GM21529 (cell line): ENCODE results near the gene SLC22A12.

Source experiments
- ATAC-seq: cut with Tn5 transposase; IDR thresholded peaks from one replicate; pipeline ENCODE4 v1.9.1; 2021; ENCODE audit not compliant: unreplicated experiment

The SLC22A12 gene

DNA sequence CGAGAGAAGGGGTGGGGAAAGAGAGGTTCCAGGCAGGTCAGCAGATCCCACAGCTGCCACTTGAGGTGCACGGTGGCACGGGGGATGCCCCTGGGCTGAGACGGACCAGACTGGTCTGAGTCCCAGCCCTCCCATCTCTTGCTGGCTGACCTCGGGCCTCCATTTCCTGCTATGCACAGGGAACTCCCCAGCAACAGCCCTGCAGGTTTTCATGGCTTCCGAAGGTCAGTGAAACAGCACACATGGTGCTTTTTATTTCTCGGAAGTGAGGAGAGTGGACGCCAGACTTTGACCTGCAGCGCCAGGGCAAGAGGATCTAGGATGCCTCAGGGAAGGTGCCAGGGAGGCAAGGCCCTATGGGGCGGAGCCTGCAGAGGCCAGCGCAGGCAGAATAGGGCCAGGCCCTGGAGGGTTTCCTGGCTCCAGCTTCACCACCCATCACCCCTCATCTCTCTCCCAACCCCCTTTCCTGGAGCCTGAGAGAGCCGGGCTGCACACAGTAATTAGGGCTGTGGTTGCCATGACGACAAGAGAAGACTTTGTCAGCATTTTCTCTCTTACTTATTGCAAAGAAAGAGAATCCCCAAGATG, 29.5 kb downstream of the SLC22A12 start:
- no peak for ATAC-seq

DNA sequence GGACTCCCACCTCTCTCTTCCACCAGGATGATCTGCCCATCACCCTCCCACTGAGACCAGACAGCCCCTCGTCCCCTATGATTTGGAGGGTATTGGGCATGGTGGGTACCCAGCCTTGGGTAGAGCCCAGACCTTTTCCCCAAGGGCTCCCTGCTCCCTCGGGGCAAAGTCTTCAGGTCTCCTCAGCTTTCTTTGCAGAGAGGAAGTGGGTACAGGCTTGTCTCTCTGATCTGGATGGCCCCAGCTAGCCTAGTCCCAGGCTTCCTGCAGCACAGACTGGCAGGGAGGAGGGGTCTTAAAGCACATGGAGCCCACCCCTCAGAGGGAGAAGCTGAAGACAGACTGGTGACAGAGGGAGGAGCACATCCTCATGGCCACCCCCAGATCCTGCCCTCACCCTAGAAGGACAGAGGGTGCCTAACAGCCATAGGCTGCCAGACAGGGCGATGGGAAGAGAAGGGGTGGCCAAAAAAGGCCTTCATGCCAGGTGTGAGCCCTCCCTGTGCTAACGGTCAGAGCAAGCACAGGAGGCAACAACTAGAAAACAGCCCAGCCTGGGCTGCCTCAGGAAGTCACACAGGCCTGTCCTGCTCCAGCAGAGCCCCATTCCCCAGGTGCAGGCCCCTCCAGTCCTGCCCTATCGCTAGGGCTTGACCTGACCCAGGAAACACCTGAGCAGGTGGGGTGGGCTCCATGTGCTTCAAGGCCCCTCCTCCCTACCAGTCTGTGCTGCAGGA, 30.4 kb downstream of the SLC22A12 start:
- no peak for ATAC-seq

DNA sequence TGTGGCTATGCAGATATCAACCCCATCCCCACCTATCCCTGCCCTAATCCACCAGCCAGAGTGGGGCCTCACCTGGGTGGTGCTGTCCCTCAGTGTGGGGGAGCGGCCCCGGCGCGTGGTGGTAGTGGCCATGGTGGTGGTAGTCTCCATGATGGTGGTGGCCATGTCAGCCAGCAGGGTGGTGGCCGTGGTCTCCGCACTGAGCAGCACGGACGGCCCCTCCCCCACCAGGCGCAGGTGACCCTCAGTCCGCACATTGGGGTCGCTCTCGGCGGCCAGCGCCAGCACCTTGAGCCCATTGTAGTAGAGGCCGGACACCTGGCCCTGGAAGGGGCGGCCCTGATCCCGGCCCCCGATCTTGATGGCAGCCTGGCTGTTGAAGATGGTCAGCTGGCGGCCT, 31.7 kb downstream of the SLC22A12 start:
- ATAC-seq, result no peak

DNA sequence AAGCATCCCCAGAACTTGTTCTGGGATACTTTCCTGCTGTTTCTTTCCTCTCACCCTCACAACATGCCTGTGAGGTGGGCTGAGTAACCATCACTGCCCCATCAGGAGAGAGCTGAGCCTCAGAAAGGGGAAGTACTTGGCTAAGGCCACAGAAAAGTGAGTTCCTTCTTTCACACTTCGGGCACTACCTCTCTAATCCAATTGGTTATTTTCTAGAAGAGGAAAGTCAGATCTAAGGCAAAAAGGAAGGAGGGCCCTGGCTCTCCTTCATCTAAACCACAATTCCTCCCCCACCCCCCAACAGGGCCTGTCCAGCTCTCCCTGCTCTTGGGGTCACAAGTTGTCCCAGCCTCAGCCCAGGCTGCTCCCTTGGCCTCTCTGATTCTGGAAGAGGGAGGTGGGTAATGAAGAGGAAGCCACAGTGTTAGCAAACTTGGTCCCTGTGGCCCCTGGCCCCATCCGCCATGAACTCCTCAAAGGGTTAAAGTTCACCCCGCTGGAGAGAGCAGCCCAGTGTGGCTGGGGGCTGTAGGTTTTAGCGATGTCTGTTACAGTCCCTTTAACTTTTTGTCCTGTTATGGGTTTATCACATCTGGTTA, 34.0 kb downstream of the SLC22A12 start:
- ATAC-seq, result no peak

DNA sequence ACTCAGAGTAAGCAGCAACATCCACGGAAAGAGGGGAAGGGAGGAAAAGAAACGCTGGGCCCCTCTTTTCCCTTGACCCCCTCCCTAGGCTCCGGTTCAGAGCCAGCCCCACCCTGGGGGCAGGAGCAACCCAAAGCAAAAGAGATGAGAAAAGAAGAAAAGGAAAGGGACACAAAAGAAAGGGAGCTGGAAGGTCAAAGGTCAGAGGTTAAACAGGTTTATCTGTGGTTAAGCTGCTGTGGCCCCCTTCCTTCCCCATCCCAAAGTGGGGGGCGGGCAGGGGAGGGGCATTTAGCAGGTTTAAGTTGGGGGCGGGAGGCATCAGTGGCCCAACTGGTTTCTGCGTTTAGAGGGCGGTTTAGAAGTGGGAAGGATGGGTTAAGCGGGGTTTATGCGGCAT, 35.6 kb downstream of the SLC22A12 start:
- no peak for ATAC-seq

DNA sequence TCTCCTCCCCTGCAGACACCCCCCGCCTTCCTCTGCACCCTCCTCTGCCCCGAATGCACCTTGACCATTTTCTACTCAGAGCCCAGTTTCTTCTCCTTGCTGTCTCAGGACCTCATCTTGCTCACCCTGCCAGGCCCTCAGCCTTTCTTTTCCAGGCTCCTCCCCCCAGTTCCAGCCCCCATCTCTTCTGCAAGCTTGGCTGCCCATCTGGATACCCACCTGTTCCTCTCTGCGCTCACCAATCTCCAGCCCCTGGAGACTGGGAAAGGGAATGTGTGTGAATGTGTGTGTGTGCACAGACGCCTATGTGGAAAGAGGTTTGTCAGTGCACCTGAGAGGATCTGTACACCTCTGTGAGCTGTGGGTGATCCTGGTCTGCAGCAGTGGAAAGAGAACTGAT, 36.4 kb downstream of the SLC22A12 start:
- no peak for ATAC-seq

DNA sequence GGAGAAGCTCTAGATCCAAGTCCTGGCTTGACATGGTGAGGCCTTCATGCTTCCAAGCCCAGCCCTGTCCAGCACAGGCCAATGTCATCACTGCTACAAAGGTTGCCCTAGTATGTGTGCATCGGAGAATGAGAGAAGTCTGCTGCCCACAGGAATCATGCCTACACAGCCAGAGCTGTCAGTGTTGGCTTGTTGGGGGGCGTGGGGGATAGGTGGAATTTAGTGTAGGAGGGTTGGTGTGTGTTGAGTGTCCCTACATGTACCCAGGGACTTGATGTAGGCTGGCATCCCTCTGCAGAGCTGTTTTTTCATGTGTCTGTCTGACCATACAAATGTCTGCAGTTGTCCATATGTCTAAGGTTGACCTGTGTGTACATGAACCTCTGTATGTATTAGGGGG, 37.6 kb downstream of the SLC22A12 start:
- no peak for ATAC-seq

DNA sequence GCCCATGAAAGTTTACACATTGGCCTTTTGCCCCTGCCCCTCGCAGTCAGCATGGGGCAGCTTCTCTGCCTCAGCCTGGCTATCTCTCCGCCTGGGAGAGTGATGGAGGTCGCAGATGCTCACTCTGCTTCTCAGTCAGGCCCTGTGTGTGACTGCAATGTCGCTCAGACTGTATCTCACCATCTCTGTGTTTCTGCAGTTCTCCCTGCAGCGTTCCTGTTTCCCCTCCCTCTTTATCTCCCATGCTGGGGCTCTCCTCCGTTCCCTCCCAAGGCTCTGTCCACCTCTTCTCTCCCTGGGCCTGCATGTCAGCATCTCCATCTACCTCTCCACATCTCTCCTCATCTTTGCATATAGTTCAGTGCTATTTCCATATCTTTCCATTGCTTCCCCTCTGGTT, 38.1 kb downstream of the SLC22A12 start:
- ATAC-seq, result no peak

DNA sequence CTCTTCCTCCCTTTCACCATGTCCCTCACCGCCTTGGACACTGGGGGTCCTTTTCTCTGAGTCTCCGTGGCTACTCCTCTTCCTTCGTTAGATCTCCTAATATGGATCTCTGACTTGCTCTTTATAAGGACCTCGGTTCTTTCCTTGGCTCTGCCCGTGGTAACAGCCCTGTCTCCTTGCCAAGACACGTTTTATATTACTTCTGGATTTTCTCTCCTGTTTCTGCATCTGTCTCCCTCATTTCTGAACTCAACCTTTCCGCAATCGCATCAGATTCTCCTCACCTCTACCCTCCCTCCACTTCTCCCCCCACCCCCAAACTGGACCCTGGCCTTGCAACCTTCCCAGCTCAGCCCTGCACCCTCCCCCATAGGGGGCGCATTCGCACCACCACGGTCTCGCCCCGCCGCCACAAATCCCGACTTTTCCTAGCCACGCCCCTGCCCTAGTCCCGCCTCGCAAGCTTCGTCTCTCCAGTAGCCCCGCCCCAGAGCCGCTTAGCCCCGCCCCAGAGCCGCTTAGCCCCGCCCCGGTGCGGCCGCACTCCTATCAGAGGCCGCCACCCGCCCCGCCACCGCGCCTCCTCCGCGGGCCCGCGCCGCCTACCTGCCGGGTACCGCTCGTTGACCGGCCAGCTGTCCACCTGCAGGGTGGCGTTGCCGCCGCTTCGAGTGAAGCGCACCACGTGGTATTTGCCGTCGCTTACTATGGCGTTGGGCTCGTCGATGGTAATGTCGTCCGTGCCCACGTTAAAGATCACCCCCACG, 39.0 kb downstream of the SLC22A12 start:
- no peak for ATAC-seq

DNA sequence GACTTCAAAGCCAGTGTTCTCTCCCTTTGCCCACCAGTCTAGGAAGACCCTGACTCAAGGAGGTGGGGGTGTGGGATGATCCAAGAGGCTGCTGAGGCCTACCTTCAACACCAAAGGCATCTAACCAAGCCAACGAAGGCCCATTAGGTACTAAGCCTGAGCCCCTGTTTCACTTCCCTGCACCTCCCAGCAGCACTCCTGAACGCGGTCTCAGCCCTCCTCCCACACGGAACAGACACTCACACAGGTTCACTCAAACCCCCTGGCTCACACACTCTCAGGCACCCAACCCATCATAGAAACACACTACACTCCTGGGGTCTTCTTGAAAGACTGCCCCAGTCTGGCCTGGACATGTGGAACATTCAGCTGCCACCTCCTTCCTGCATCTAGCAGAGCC, 40.7 kb downstream of the SLC22A12 start:
- ATAC-seq, result no peak

DNA sequence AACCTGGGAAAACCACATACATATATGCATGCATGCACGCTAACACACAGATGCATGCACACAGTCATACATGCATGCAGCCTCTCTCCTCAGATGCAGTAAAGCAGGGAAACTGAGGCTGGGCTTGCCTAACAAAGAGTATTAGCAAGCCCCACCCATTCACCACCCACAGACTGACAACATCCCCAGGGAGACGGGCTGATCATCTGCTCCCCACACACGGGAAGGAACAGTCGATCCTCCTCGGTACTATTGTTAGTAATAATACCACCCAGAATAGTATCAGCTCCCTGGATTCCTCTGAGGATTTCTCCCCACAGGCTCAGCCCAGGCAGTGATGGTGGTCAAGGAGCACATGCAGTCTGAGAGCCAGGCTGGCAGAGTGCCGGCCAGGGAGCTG, 41.2 kb downstream of the SLC22A12 start:
- ATAC-seq, result no peak

DNA sequence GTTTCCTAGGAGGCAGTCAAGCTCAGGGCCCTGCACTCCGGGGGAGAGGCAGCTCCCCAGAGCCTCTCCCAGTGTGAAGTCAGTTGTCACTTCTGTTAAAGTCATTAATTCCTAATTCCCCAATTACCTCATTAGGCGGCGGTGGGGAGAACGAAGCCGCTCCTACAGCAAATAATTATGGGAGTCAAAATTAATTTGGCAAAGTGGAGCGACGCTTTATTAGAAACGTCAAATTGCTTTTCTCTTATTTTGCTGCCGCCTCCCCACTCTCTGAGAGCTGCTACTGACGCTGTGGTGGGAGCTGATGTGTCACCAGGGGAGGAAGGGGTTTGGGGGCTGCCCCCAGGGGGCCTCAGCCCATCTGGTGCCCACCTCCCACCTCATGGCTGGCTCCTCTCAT, 41.6 kb downstream of the SLC22A12 start:
- ATAC-seq, result no peak

DNA sequence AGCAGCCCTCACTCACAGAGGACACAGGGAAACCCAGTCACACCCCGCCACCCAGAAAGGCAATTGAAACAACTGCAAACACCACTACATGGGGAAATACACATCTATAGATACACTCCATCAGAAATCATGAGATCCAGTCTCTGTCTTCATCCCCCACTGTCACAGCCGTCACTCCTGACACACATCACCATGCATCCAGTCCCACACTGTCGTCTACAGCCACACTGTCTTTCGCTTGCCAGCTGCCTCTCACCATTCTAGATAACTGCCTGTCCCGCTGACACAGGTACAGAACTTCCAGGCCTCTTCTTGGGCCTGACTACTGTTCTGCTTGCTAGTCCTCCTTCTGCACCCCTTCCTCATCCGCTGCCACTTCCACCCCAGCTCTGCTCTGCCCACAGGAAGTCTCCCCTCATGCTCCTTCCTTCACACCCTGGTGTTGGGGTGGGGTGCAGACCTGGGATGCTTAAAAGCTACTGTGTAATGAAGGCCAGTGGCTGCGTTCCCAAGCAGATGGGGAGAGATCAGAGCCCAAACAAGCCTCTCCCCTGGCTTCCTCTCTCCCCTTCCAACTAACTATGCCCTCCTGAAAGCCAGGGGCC, 42.6 kb downstream of the SLC22A12 start:
- ATAC-seq, result no peak

DNA sequence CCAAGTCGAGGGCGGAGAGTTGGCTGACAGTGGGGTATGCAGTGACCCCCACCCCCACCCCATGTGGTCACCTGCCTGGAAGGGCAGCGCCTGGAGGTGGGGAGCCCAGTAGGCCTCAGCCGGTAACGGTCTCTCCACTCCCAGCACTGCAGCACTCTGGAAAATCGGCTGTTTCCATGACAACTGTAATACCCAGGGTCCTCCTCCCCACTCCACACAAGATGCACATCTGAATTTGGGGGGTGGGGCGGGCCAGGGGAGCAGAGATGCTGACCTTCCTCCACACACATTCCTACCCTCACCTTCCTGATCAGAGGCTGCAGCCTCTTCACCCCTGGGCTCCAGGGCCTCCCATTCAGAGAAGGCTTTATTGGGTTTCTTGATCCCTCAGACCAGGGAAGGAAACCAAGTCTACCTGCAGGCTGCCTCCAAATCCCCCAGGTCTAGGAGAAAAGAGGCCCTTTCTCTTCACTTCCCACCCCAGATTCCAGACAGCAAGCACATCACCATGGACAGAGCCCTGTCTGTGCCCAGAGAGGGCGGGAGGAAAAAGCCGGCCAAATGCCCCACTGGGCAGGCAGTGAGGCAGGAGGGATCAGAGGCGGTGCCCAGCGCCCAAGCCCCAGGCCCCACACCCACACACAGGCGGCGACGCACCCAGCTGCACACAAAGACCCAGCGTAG, 46.5 kb downstream of the SLC22A12 start:
- ATAC-seq, result no peak

DNA sequence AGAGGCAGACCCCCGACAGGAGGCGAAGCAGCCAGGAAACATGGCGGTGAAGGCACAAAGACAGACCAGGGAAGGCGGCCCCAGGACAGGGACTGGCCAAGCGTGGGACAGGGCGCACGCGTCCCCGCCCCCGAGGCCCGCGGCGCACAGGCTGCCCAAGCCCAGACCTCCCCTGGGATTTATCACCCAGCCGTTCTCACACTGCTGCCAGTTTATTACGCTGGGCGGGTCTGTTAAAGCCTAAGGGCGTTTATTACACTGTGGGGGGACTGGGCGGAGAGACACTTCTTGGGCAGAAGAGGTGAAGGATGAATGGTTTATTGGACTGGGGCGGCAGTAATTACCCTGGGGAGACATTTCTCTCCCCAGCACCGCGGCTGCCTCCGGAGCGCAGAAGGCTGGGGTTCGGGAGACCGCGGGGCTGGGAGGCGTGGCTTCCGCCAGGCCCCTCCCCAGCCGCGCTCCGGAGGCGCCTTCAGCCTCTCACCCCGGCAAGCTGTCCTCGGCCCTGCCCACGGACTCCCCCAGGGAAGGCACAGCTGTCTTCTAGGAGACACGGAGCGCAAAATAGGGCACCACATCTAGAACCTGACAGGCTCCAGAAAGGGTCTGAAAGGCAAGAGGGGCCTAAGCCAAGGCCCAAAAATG, 47.1 kb downstream of the SLC22A12 start:
- ATAC-seq, result no peak

DNA sequence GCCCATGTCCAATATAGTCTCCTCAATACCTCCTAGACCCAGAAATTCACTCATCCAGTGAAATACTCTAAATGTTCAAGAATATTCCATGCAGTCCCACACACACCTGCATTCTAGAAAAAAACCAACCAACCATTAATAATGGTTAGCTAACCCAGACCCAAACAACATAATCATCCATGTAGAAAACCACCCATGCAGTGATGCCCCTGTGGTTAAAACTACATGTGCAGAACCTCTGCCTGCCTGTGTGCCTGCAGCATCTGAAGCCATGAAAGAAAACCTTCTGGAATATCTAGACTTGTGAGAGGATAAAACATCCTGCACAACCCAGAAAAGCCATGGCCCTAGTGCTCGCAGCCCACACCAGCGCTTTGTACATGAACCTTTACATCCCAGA, 47.8 kb downstream of the SLC22A12 start:
- no peak for ATAC-seq

DNA sequence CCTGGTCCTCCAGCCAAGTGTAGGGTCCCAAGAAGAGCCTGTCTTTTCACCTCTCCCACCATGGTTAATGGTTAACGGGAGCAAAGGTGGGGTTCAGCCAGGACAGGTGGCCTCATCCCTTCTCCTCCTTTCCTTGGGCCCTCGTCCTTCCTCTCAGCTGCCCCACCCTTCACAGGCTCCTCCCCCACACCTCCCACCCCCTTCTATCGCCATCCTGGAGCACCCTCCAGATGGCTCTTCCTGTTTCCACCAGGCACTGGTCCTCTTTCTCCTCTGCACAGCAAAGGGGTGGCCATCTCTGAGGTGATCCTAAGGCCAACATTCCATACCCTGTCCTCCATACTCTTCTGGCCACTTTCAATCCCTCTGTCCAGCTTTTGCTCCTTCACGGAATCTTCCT, 48.9 kb downstream of the SLC22A12 start:
- no peak for ATAC-seq

DNA sequence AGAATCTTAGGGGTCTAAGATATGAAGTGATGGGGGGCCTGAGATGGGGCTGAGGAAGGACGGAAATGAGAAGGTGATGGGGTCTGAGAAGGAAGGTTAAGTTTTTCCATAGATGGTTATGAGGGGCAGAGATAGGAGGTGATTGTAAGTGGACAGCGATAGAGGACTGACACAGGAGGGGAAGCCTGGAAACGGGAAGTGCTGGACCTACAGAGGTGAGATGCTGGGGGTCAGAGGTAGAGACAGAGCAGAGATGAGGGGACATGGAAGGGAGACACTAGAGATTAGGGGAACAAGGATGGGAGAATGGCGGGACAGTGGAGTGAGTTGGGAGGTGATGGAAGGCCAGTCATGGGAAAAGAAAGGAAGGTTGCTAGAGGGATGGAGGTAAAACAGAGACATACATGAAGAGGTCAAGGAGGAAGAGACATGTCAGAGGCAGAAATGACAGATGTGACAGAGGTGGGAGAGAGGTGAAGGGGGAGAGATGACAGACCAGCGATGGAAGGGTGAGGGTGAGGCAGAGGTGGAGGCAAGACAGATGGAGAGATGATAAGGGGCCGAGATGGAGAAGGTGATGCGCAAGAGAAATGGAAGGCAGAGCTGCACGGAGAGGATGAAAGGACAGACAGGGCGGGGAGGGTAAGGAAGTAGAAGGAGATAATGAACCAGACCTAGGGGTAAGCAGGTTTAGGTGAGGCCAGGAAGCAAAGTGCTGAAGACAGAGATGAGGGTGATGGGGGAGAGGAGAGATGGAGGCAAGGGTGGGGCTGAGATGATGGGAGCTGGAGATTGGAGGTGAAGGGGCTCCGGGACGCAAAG, 50.8 kb downstream of the SLC22A12 start:
- ATAC-seq, result no peak

DNA sequence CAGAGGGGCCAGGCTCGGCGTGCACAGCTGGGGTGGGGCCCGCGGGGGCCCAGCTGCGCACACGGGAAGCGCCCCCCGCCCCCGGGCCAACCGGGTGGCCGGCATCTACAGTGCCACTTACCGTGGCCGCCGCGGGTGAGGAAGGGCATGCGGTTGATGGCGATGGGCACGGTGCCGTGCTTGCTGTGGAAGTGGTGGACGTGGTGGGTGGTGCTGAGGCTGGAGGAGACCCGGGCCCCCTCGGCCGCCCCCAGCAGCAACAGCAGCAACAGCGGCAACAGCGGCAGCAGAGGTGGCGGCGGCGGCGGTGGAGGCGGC, 51.4 kb downstream of the SLC22A12 start:
- no peak for ATAC-seq

DNA sequence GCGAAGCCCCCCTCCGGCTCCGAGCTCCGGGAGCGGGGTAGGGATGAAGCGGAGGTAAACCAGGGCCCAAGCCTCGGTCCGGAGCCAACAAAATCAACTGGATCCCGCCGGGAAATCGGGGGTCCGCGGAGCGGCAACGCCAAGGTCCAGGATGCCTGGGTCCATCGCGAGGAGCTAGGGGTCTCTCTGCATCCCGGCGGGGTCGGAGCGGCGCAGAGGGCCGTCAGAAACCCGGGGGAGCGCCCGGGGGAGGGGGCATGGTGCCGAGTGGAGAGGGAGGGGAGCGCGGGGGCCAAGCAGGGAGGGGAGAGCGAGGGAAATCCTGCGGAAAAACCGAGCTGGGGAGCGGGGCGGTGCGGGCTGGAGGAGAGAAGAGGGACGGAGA, 51.8 kb downstream of the SLC22A12 start:
- ATAC-seq, result no peak
